ENCODE results near the gene H2AZ2.

DNA sequence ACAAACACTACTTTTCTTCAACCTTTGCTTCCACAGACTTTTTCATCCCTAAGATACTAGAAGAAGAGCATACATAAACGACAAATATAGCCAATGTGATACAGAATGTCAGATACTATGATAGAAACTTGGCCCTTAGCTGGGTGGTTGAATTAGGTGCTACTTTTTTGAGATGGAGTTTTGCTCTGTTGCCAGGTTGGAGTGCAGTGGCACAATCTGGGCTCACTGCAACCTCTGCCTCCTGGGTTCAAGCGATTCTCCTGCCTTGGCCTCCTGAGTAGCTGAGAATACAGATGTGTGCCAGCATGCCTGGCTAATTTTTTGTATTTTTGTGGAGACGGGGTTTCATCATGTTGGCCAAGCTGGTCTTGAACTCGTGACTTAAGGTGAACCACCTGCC, 47.9 kb downstream of the H2AZ2 start:
- no peak for TF ChIP-seq POLR2A (IDR thresholded peaks at IDR 0.05)
- TF ChIP-seq, protein P1, sequence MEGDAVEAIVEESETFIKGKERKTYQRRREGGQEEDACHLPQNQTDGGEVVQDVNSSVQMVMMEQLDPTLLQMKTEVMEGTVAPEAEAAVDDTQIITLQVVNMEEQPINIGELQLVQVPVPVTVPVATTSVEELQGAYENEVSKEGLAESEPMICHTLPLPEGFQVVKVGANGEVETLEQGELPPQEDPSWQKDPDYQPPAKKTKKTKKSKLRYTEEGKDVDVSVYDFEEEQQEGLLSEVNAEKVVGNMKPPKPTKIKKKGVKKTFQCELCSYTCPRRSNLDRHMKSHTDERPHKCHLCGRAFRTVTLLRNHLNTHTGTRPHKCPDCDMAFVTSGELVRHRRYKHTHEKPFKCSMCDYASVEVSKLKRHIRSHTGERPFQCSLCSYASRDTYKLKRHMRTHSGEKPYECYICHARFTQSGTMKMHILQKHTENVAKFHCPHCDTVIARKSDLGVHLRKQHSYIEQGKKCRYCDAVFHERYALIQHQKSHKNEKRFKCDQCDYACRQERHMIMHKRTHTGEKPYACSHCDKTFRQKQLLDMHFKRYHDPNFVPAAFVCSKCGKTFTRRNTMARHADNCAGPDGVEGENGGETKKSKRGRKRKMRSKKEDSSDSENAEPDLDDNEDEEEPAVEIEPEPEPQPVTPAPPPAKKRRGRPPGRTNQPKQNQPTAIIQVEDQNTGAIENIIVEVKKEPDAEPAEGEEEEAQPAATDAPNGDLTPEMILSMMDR (IDR thresholded peaks at IDR 0.05), result no peak
